Body of pancreas (tissue), 4 donors: ENCODE measurements around the gene ZNF577.
"Not testable (repeated sequence)": the region's sequence is repeated elsewhere in the genome, so short reads cannot be mapped to it uniquely, and the experiment has no call there.

Source experiments
- CTCF ChIP-seq, 7 experiments: fragments of 450-650 bp in 4 of 7; fragments of 200-600 bp in 3 of 7; sonication (generic) in 3 of 7; IDR thresholded peaks; one replicate each; pipeline ENCODE4 v1.5.1; 2016 to 2019; ENCODE audit warnings: antibody characterized with exemption in 7 of 7
- POLR2A ChIP-seq, 3 donors: fragments of 450-650 bp; IDR thresholded peaks; one replicate each; pipeline ENCODE4 v1.6.1; 2016; ENCODE audit warnings: antibody characterized with exemption in 3 of 3, mild to moderate bottlenecking in 2 of 3

DNA sequence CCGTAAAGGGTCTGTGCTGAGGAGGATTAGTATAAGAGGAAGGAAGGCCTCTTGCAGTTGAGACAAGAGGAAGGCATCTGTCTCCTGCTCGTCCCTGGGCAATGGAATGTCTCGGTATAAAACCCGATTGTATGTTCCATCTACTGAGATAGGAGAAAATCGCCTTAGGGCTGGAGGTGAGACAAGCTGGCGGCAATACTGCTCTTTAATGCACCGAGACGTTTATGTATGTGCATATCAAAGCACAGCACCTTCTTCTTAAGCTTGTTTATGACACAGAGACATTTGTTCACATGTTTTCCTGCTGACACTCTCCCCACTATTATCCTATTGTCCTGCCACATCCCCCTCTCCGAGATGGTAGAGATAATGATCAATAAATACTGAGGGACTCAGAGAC is 18.4 kb upstream of the ZNF577 start:
- not testable (repeated sequence) for TF ChIP-seq CTCF, POLR2A (IDR thresholded peaks at IDR 0.05)
